Measurements from ENCODE around the gene THAP2. TPM values are rescaled to one million over a fixed set of nuclear protein-coding genes. Genes with fewer than 3 reads are reported as not detected.

Gene THAP2
- 1 to 10 TPM; 3.8 to 8.8 (median 5.8) TPM for total RNA-seq
- polyA plus RNA-seq: 1 to 10 TPM; 3.1 to 5.0 (median 3.4) TPM
- long read RNA-seq, donor 1, full-length matches to known transcripts: 2 of 2 reads
- long read RNA-seq, donor 1, partial matches to known transcripts: 0 of 2 reads
- long read RNA-seq, donor 1, other reads (novel, unspliced or antisense): 0 of 2 reads
- long read RNA-seq, donor 2, full-length matches to known transcripts: 4 of 4 reads
- long read RNA-seq, donor 2, partial matches to known transcripts: 0 of 4 reads
- long read RNA-seq, donor 2, other reads (novel, unspliced or antisense): 0 of 4 reads

DNA sequence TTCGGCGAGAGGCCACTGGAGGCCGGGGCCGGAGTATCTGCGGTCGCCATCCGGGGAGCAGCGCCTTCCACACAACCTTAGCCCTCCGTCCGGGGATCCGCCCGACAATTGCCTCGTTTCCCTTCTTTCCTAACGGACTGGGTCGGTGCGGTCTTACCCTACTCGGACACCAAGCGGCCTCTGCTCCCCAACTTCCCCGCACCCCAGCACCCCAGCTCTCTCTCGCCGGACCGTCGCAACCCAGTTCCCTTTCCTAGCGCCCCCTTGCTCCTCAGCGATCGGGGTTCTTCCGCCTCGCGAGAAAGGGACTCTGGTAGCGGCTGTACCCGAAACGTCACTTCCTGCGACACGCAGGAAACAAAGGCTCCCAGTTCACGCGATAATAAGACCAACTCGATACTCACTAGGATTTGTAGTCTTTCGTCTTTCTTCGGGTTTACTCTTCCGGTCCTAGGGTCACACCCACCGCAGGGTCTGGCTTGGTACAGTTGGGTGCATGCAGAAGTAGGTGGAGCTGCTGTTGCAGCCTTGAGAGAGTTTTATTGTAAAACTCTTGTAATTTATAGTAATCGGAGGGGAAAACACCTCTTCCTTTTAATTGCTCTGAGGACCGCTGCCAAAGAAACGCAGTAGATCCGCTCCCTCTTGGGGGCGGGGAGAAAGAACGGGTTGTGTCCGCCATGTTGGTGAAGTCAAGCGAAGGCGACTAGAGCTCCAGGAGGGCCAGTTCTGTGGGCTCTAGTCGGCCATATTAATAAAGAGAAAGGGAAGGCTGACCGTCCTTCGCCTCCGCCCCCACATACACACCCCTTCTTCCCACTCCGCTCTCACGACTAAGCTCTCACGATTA is at the start of gene THAP2, which contains the start of gene ZFC3H1:
TSS of gene THAP2 (plus strand) at position 741 of the 850 bp plus-strand sequence. CDS start 209 bp downstream, outside the sequence.
TSS of gene ZFC3H1 (minus strand) at position 288 of the 850 bp plus-strand sequence. CDS start at position 50, 238 bp downstream.
- intact Hi-C loops (cut with DNase I; ENCODE audit: low total_unique reads): no loop called here
- DNase-seq: peak; percentile 98
- H3K27ac ChIP-seq: peak within 1 kb of the TSS; percentile 95 to 99 (median 99)
- peaks cover 20 to 58% (median 46%) of the 10 kb centered on the region in 6 donors for H3K4me1 ChIP-seq
- 0 to 1% (median 1%) methylated on average over 57 of the region's 57 CpGs for WGBS, 5 donors
- TF ChIP-seq POLR2AphosphoS5 (IDR thresholded peaks at IDR 0.05) (peak; percentile 97 to 99 (median 99)), POLR2A (IDR thresholded peaks at IDR 0.05) (peak; percentile 82 to 96 (median 89))
- TF ChIP-seq, protein P1, sequence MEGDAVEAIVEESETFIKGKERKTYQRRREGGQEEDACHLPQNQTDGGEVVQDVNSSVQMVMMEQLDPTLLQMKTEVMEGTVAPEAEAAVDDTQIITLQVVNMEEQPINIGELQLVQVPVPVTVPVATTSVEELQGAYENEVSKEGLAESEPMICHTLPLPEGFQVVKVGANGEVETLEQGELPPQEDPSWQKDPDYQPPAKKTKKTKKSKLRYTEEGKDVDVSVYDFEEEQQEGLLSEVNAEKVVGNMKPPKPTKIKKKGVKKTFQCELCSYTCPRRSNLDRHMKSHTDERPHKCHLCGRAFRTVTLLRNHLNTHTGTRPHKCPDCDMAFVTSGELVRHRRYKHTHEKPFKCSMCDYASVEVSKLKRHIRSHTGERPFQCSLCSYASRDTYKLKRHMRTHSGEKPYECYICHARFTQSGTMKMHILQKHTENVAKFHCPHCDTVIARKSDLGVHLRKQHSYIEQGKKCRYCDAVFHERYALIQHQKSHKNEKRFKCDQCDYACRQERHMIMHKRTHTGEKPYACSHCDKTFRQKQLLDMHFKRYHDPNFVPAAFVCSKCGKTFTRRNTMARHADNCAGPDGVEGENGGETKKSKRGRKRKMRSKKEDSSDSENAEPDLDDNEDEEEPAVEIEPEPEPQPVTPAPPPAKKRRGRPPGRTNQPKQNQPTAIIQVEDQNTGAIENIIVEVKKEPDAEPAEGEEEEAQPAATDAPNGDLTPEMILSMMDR (IDR thresholded peaks at IDR 0.05 in 8 of 11, conservative IDR thresholded peaks at IDR 0.05 in 3 of 11): peak in 7 of 11 experiments; percentile 7 to 59 (median 47)
- H3K9me3 ChIP-seq: no peaks in the 10 kb centered on the region
- peak within 1 kb of the TSS; percentile 62 to 93 (median 84) for H3K4me3 ChIP-seq
- no peaks in the 10 kb centered on the region for H3K27me3 ChIP-seq (replicated peaks in 1 of 7)
- peaks cover 0 to 27% (median 12%) of the 10 kb centered on the region in 6 donors for H3K36me3 ChIP-seq

DNA sequence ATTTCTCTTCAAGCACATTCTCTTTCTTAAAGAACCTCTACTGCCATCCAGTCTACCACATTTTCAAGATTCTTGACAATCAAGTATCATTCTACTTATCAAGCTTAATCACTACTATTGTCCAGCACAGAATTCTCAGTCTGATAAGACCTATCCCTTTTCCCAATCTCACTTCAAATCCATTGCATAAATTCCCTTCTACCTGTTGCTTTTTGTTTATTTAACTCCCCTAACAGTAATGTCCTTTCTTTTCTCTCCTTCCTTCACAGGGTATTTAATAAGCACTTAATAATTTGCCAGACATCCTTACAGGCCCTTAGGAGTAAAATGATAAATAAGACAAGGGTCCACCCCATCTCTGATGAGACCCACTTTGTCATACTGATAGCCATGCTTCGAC is 42.2 kb upstream of the THAP2 start:
- H3K27me3 ChIP-seq (replicated peaks in 1 of 7): no peaks in the 10 kb centered on the region
- no peak overlapping the region for H3K4me3 ChIP-seq
- no peak overlapping the region for H3K27ac ChIP-seq
- TF ChIP-seq, protein P1 (IDR thresholded peaks at IDR 0.05 in 8 of 11, conservative IDR thresholded peaks at IDR 0.05 in 3 of 11): no peak
- no peak for TF ChIP-seq POLR2A (IDR thresholded peaks at IDR 0.05)
- TF ChIP-seq POLR2AphosphoS5 (IDR thresholded peaks at IDR 0.05): no peak
- H3K4me1 ChIP-seq: peaks cover 3 to 19% (median 11%) of the 10 kb centered on the region in 6 donors
- no peak for DNase-seq
- peaks cover 0 to 100% (median 89%) of the 10 kb centered on the region in 6 donors for H3K36me3 ChIP-seq
- 93 to 100% (median 97%) methylated on average over 1 of the region's 1 CpG for WGBS, 5 donors
- H3K9me3 ChIP-seq: no peaks in the 10 kb centered on the region
- intact Hi-C loops (cut with DNase I; ENCODE audit: low total_unique reads): no loop called here

DNA sequence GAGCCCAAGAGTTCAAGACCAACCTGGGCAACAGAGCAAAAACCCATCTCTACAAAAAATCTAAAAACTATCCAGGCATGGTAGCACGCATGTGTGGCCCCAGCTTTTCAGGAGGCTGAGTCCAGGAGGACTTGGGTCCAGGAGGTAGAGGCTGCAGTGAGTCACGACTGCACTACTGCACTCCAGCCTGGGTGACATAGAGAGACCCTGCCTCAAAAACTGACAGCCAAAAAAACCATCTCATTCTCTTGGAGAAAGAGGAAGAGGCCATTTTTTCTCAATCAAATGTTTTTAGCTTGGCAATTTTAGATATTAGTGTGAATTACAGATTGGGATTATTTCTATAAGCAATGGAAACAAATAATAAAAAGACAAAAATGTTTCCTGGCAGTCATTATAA is 38.6 kb upstream of the THAP2 start:
- DNase-seq: no peak
- H3K4me1 ChIP-seq: peaks cover 3 to 23% (median 11%) of the 10 kb centered on the region in 6 donors
- no peaks in the 10 kb centered on the region for H3K27me3 ChIP-seq (replicated peaks in 1 of 7)
- no peak overlapping the region for H3K4me3 ChIP-seq
- 77 to 91% (median 88%) methylated on average over 2 of the region's 2 CpGs for WGBS, 5 donors
- TF ChIP-seq, protein P1 (IDR thresholded peaks at IDR 0.05 in 8 of 11, conservative IDR thresholded peaks at IDR 0.05 in 3 of 11): no peak
- TF ChIP-seq POLR2AphosphoS5 (IDR thresholded peaks at IDR 0.05) (no peak), POLR2A (IDR thresholded peaks at IDR 0.05) (no peak)
- no peaks in the 10 kb centered on the region for H3K9me3 ChIP-seq
- peak overlapping the region in 5 of 8 donors; percentile 49 to 66 (median 53) for H3K27ac ChIP-seq
- H3K36me3 ChIP-seq: peaks cover 0 to 100% (median 87%) of the 10 kb centered on the region in 6 donors
- intact Hi-C loops (cut with DNase I; ENCODE audit: low total_unique reads): no loop called here
